Measurements from ENCODE around the gene PRDX1. TPM values are rescaled to one million over a fixed set of nuclear protein-coding genes. Genes with fewer than 3 reads are reported as not detected.
A peak's percentile ranks its signal among the peaks of the same experiment; 100 is the strongest.

Gene PRDX1
- polyA plus RNA-seq, 1 experiment: 414 TPM

- CTCF ChIA-PET: no interaction called here
- no peaks in the 10 kb centered on the region for H3K27me3 ChIP-seq (ENCODE audit: control insufficient read depth, insufficient read depth, low read length)
- no peak for TF ChIP-seq CTCF (IDR thresholded peaks at IDR 0.05; ENCODE audit: insufficient read depth, low read depth, low read length)
- H3K36me3 ChIP-seq (ENCODE audit: control insufficient read depth, insufficient read depth, low read length): no peaks in the 10 kb centered on the region; the same call in none of the 2 replicates
- POLR2A ChIA-PET: no interaction called here
- DNase-seq (ENCODE audit: low read depth): no peak
- H3K4me3 ChIP-seq (ENCODE audit: low read depth, low read length): no peak overlapping the region
Observed at GRCh38 chr1:45503462-45504360, 18.0 kb downstream of the PRDX1 start.

GRCh38 chr1:45501505-45501859, 20.2 kb downstream of the PRDX1 start:
- no peaks in the 10 kb centered on the region for H3K36me3 ChIP-seq (ENCODE audit: control insufficient read depth, insufficient read depth, low read length)
- no peak overlapping the region for H3K4me3 ChIP-seq (ENCODE audit: low read depth, low read length)
- H3K27me3 ChIP-seq (ENCODE audit: control insufficient read depth, insufficient read depth, low read length): no peaks in the 10 kb centered on the region
- POLR2A ChIA-PET: no interaction called here
- no peak for DNase-seq (ENCODE audit: low read depth)
- no peak for TF ChIP-seq CTCF (IDR thresholded peaks at IDR 0.05; ENCODE audit: insufficient read depth, low read depth, low read length)
- CTCF ChIA-PET: interaction anchor here (1.4 to 3.0 kb wide), 3 partner anchors 10 to 68 kb away, joined by 7 to 13 read pairs (median 7); partner anchors contain the start of gene TESK2

- no peak for DNase-seq (ENCODE audit: low read depth)
- TF ChIP-seq CTCF (IDR thresholded peaks at IDR 0.05; ENCODE audit: insufficient read depth, low read depth, low read length): no peak
- CTCF ChIA-PET: interaction anchor here (0.6 to 3.1 kb wide), 4 partner anchors 12 to 714 kb away, joined by 3 to 13 read pairs (median 3); no protein-coding TSS in a partner anchor
- POLR2A ChIA-PET: no interaction called here
- no peaks in the 10 kb centered on the region for H3K27me3 ChIP-seq (ENCODE audit: control insufficient read depth, insufficient read depth, low read length)
- H3K4me3 ChIP-seq (ENCODE audit: low read depth, low read length): peak overlapping the region; percentile 70
- H3K36me3 ChIP-seq (ENCODE audit: control insufficient read depth, insufficient read depth, low read length): no peaks in the 10 kb centered on the region
Observed at GRCh38 chr1:45499415-45499769, 22.3 kb downstream of the PRDX1 start.

- Histone ChIP-seq H3K27me3 (ENCODE audit: control insufficient read depth, insufficient read depth, low read length) (no peaks in the 10 kb centered on the region), H3K4me3 (ENCODE audit: low read depth, low read length) (no peak overlapping the region), H3K36me3 (ENCODE audit: control insufficient read depth, insufficient read depth, low read length) (no peaks in the 10 kb centered on the region)
- ChIA-PET CTCF (interaction anchor here (3.1 kb wide), 1 partner anchor 139 kb away, joined by 13 read pairs; no protein-coding TSS in a partner anchor), POLR2A (no interaction called here)
- no peak for DNase-seq (ENCODE audit: low read depth)
- no peak for TF ChIP-seq CTCF (IDR thresholded peaks at IDR 0.05; ENCODE audit: insufficient read depth, low read depth, low read length)
Observed at GRCh38 chr1:45498279-45498678, 23.4 kb downstream of the PRDX1 start.

- Histone ChIP-seq H3K27me3 (ENCODE audit: control insufficient read depth, insufficient read depth, low read length) (no peaks in the 10 kb centered on the region), H3K36me3 (ENCODE audit: control insufficient read depth, insufficient read depth, low read length) (no peaks in the 10 kb centered on the region), H3K4me3 (ENCODE audit: low read depth, low read length) (no peak overlapping the region)
- ChIA-PET POLR2A (no interaction called here), CTCF (interaction anchor here (0.7 to 7.6 kb wide), 26 partner anchors 8 to 760 kb away, joined by 3 to 173 read pairs (median 5); partner anchors contain the start of genes CCDC163, HECTD3, MMACHC and UROD)
- TF ChIP-seq CTCF (IDR thresholded peaks at IDR 0.05; ENCODE audit: insufficient read depth, low read depth, low read length): peak; percentile 55
- DNase-seq (ENCODE audit: low read depth): no peak
Observed at GRCh38 chr1:45493116-45493697, 28.5 kb downstream of the PRDX1 start.
